ENCODE results near the gene AMIGO1. TPM values are rescaled to one million over a fixed set of nuclear protein-coding genes. Genes with fewer than 3 reads are reported as not detected.

AMIGO1 gene
- total RNA-seq, 3 donors from 2014 or later (not counting 1 experiment from before 2014, with no cell fraction given): 5.0 to 10.7 (median 7.8) TPM

DNA sequence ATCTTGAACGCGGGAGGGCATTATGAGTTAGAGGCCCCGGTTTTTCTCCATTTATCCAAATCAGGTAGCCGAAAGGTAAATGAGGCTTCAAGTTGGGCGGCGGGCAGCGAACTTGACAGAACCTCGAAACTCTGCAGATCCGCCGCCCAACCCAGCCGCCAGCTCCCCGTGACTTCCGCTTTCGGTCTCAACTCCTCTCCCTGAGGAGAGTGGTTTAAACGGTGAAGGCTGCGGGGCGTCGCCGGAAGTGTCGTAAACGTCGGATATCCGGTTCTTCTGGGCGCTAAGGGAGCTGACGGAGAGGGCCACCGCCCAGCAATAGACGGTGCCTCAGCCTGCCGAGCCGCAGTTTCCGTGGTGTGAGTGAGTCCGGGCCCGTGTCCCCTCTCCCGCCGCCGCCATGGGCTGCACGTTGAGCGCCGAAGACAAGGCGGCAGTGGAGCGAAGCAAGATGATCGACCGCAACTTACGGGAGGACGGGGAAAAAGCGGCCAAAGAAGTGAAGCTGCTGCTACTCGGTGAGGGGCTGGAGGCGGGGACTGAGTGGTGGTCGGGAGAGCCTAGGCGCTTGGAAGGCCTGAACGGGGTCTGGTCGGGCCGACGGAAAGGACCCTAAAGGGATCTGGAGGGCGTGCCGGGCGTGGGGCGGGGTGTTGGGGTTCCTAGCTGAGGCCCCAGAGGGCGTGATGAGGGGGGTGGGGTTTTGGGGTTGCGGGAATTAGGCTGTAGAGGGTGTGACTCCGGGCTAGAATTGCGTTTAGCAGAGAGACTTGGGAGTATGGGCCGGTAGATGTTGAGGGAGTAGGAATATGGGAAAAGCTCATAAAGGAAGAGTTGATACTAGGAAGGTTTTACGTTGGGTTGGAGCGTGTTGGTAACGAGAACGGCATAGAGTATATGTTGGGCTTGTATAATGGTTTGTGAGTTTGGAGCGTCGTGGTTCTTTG, 39.1 kb upstream of the AMIGO1 start, which contains the start of gene GNAI3:
Gene GNAI3, plus strand, starts transcription at position 295 of the 947 bp plus-strand sequence. Its CDS starts 106 bp downstream, at position 401.
- WGBS (ENCODE audit: insufficient coverage): under 1% methylated on average over 68 of the region's 68 CpGs
- H3K4me1 ChIP-seq (ENCODE audit: control insufficient read depth, insufficient read depth, low read length): peaks cover 5% of the 10 kb centered on the region
- peak within 1 kb of the TSS; percentile 94 for H3K4me3 Mint-ChIP-seq
- H3K36me3 ChIP-seq (ENCODE audit: control insufficient read depth, insufficient read depth, low read length): no peaks in the 10 kb centered on the region
- no peaks in the 10 kb centered on the region for H3K27me3 ChIP-seq (ENCODE audit: control insufficient read depth, insufficient read depth, low read length)
- H3K4me3 ChIP-seq (ENCODE audit: low read length): peak within 1 kb of the TSS; percentile 89
- ATAC-seq: peak; percentile 88 to 98 (median 93)
- H3K27me3 Mint-ChIP-seq (ENCODE audit: low read depth in 2 of 2): no peaks in the 10 kb centered on the region
- peak within 1 kb of the TSS; percentile 94 for H3K27ac ChIP-seq (ENCODE audit: low read length)
- H3K9me3 ChIP-seq (ENCODE audit: control insufficient read depth, insufficient read depth, low read length): no peaks in the 10 kb centered on the region
- no peaks in the 10 kb centered on the region for H3K36me3 Mint-ChIP-seq
- H3K27ac Mint-ChIP-seq: peak within 1 kb of the TSS; percentile 91 to 98
- peaks cover 41 to 56% of the 10 kb centered on the region in 2 donors for H3K4me1 Mint-ChIP-seq
- peak; percentile 91 to 98 for DNase-seq
- TF ChIP-seq, protein P1, sequence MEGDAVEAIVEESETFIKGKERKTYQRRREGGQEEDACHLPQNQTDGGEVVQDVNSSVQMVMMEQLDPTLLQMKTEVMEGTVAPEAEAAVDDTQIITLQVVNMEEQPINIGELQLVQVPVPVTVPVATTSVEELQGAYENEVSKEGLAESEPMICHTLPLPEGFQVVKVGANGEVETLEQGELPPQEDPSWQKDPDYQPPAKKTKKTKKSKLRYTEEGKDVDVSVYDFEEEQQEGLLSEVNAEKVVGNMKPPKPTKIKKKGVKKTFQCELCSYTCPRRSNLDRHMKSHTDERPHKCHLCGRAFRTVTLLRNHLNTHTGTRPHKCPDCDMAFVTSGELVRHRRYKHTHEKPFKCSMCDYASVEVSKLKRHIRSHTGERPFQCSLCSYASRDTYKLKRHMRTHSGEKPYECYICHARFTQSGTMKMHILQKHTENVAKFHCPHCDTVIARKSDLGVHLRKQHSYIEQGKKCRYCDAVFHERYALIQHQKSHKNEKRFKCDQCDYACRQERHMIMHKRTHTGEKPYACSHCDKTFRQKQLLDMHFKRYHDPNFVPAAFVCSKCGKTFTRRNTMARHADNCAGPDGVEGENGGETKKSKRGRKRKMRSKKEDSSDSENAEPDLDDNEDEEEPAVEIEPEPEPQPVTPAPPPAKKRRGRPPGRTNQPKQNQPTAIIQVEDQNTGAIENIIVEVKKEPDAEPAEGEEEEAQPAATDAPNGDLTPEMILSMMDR (IDR thresholded peaks at IDR 0.05): no peak
- no peaks in the 10 kb centered on the region for H3K9me3 Mint-ChIP-seq
- intact Hi-C loops (cut with micrococcal nuclease): loop anchor here (1.0 to 5.0 kb wide), 2 partner anchors 73 to 121 kb away; partner anchors contain the start of gene PSMA5

DNA sequence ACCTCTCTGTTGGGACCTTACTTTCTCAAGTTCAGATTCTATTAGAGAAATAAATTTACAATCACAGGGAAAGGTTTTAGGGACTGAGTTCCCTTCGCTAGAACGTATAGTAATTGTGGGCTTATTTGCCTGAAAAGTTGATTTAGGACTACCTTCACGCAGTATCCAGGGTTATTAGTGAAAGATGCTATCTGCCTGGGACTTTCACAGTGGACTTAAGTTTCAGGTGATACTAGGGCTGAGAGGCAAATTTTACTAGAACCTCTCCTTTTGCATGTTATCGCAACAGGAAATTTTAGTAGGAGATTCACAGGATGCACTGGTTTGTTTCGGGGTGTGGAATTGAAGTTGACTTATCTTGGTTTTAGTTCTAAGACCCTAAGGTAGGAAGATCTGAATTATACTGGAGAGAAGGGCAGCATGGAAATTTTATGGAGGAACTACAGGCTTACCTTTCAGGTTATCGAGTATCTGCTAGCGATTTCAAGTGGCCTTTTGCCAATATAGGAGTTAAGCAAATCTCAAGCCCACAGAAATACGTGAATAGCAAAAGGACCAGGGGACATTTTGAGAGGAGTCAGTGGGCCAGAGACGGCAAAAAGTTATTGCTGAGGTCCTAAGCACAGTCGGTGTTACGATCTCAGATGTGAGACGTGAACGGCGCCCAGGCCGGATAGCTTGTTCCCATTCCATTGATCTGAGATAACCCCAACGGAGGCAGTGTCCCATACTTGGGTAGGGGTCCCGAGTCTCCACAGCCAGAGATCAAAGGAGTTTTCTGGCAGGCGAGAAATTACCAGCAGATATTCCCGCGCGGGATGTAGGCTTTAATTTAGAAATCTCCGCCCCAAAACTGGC, 38.2 kb upstream of the AMIGO1 start:
- intact Hi-C loops (cut with micrococcal nuclease): loop anchor here (1.0 to 5.0 kb wide), 3 partner anchors 74 to 120 kb away; partner anchors contain the start of gene PSMA5
- Mint-ChIP-seq H3K4me3 (peak overlapping the region; percentile 94), H3K36me3 (no peaks in the 10 kb centered on the region), H3K27me3 (ENCODE audit: low read depth in 2 of 2) (no peaks in the 10 kb centered on the region), H3K9me3 (no peaks in the 10 kb centered on the region), H3K27ac (peak overlapping the region; percentile 91 to 98), H3K4me1 (peaks cover 38 to 51% of the 10 kb centered on the region in 2 donors)
- ATAC-seq: peak in 1 of 3 donors; percentile 15
- WGBS (ENCODE audit: insufficient coverage): 3% methylated on average over 21 of the region's 22 CpGs
- peak overlapping the region; percentile 89 for H3K4me3 ChIP-seq (ENCODE audit: low read length)
- TF ChIP-seq, protein P1 (IDR thresholded peaks at IDR 0.05): no peak
- no peaks in the 10 kb centered on the region for H3K9me3 ChIP-seq (ENCODE audit: control insufficient read depth, insufficient read depth, low read length)
- DNase-seq: peak in 1 of 2 donors; percentile 59
- H3K27ac ChIP-seq (ENCODE audit: low read length): peak overlapping the region; percentile 94
- no peaks in the 10 kb centered on the region for H3K36me3 ChIP-seq (ENCODE audit: control insufficient read depth, insufficient read depth, low read length)
- no peaks in the 10 kb centered on the region for H3K27me3 ChIP-seq (ENCODE audit: control insufficient read depth, insufficient read depth, low read length)
- H3K4me1 ChIP-seq (ENCODE audit: control insufficient read depth, insufficient read depth, low read length): peaks cover 5% of the 10 kb centered on the region

DNA sequence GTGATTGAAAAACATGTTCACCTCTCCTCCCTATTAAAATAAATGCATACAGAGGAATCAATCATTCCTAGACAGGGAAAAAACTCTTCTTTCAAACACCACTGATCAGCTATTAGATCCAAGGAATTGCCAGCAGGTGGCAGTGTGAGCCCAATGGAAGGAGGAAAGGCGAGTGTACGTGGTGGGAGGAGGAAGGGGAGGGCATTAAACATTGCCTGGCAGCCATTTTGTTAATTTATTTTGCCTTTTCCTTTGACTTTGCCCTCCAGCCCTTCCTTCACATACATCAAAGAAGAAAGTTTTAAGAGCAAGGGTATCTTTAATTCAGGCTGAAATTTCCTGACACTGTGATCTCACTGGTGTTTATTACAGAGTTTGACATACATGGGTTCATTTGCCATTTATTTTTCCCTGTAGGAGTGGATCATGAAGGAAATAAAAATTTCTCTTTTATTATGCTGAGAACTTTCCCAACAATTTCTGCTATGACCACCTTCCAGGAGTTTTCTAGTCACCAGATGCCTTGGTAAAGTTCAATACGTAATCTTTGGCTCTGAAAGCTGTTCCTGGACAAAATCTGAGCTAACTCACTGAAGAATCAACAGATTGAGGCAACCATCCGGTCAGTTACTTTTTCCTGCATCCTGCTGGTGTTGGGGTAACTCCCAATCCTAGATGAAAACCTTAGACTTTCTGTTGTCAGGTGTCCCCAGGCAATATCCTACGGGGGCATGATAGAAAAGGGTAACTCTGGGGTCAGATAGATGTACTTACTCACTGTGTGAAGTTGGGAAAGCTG, 37.0 kb upstream of the AMIGO1 start:
- TF ChIP-seq, protein P1 (IDR thresholded peaks at IDR 0.05): peak; percentile 87
- DNase-seq (peak; percentile 81 to 96), ATAC-seq (peak; percentile 61 to 73 (median 61))
- intact Hi-C loops (cut with micrococcal nuclease): loop anchor here (1.0 to 5.0 kb wide), 3 partner anchors 94 to 438 kb away; partner anchors contain the start of genes AHCYL1 and PSMA5
- Histone ChIP-seq H3K27ac (ENCODE audit: low read length) (peak overlapping the region; percentile 94), H3K4me1 (ENCODE audit: control insufficient read depth, insufficient read depth, low read length) (peaks cover 5% of the 10 kb centered on the region), H3K27me3 (ENCODE audit: control insufficient read depth, insufficient read depth, low read length) (no peaks in the 10 kb centered on the region), H3K9me3 (ENCODE audit: control insufficient read depth, insufficient read depth, low read length) (no peaks in the 10 kb centered on the region), H3K36me3 (ENCODE audit: control insufficient read depth, insufficient read depth, low read length) (no peaks in the 10 kb centered on the region), H3K4me3 (ENCODE audit: low read length) (peak overlapping the region; percentile 89)
- no peaks in the 10 kb centered on the region for H3K36me3 Mint-ChIP-seq
- H3K4me1 Mint-ChIP-seq: peaks cover 36 to 49% of the 10 kb centered on the region in 2 donors
- H3K27ac Mint-ChIP-seq: peak overlapping the region; percentile 91 to 98
- no peaks in the 10 kb centered on the region for H3K9me3 Mint-ChIP-seq
- H3K27me3 Mint-ChIP-seq (ENCODE audit: low read depth in 2 of 2): no peaks in the 10 kb centered on the region
- H3K4me3 Mint-ChIP-seq: peak overlapping the region; percentile 94
- 28% methylated on average over 4 of the region's 5 CpGs for WGBS (ENCODE audit: insufficient coverage)
